HG02623 (cell line): ENCODE data around the gene ZDHHC8.
A peak's percentile ranks its signal among the peaks of the same experiment; 100 is the strongest.

Experiments
- ATAC-seq: cut with Tn5 transposase; IDR thresholded peaks from one replicate; pipeline ENCODE4 v1.9.1; 2021; ENCODE audit warnings: moderate library complexity; ENCODE audit not compliant: unreplicated experiment

ZDHHC8 gene

DNA sequence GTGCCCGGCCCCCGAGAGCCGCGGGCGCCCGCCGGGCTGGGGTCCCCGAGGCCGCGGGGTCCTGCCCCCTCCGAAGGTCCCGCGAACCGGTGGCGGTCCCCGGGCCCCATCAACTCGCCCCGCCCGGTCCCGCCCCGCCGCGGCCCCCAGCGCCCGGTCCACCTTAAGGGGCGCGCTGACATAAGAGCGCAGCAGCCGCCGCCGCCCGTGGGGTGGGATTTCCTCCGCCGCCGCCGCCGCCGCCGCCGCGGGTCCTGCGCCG lies at the start of gene ZDHHC8:
Gene ZDHHC8 (plus strand): TSS at position 208 of the 262 bp plus-strand sequence. CDS start 144 bp downstream, outside the sequence.
- ATAC-seq: peak; percentile 34

- no peak for ATAC-seq
Measured at GRCh38 chr22:20083157-20083890, 48.3 kb upstream of the ZDHHC8 start.

GRCh38 chr22:20083891-20084546 lies 47.6 kb upstream of the ZDHHC8 start:
- ATAC-seq: no peak

GRCh38 chr22:20084547-20085413 lies 46.8 kb upstream of the ZDHHC8 start:
- no peak for ATAC-seq

DNA sequence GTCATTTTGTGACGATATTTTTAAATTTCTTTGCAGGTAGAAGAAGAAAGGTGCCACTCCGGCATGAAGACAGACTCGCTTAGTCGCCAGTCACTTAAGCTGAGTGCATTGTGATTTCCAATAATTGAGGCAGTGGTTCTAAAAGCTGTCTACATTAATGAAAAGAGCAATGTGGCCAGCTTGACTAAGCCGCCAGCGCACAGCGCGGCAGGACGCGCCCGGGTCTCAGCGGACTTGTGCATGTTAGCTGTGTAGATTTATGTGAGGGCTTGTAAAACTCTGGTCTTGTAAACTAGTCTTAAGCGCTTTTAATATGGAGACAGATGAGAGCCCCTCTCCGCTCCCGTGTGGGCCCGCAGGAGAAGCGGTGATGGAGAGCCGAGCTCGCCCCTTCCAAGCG lies 46.0 kb upstream of the ZDHHC8 start:
- ATAC-seq: no peak

GRCh38 chr22:20086101-20086599 lies 45.5 kb upstream of the ZDHHC8 start:
- ATAC-seq: no peak

DNA sequence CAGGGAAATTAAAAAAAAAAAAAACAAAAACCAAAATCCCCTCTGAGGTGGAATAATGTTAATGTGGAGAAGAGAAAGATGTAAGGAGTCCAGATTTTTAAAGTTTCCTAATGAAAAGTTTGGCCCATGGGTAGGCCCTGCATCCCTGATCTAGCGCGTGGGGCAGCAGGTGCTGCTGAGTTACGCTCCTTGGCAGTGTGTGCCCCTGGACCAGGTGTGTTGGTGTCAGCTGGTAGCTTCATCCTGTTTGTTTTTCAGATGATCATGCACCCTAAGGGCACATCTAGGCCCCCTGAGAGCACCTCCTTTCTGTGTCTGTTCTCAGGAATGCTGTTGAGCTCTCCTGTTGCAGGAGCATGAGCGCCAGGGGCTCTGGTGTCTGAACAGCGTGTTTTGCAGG lies 44.8 kb upstream of the ZDHHC8 start:
- ATAC-seq: no peak

DNA sequence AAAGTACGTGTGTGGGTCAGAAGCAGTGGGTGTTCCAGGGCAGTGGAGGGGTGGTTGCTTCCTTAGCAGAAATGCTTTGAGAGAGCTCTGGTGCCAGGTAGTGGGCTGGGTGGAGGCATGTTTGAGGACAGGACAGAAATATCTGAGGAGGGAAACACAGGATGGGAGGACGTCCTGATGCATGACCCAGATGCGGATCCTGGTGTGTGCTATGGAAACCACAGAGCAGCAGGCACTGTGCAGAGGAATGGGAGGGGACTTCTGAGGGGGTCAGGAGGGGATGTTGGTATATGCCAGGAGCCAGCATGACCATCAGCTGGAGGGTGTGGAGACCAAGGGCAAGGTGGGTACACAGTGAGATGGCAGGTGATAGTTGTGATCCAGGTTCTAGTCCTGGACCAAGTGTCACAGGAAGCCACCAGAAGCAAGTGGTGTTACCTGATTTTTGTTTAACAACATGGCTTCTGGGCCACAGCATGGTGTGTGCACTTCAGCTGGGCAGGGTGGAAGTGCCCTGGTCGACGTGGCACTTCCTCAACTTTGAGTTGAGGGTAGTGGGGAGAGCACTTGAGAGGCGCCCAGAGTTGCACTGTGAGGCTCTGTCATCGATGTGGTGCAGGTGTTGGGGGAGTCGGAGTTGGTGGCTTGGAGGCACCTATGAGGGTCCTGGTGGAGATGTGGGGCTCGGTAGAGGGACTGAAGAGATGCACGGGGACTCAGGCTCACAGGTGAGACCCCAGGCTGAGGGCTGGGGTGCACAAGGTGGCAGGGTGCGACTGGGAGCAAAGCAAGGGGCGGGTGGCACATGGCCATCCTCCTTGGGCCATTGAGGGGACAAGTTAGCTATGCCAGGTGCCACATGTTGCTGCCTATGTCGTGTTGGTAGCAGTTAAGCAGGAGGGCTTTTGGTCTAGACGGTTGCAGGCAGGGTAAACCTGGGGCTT lies 44.0 kb upstream of the ZDHHC8 start:
- no peak for ATAC-seq

DNA sequence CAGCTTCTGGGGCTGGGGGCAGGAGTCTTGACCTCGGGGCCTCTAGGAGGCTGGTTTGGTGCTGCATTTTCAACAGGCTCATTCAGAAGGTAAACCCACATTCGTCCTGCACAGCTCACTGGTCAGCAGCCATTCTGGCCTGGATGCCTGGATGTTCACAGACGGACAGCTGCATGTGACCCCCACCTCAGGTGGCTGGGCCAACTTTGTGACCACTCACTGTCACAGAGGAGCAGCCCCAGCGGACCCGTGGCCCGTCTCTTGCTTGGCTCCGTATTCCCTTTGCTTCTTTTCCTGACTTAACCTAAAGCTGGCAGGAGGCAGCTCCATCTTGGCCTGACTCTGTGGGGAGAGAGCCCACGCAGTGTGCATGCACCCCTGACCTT lies 43.3 kb upstream of the ZDHHC8 start:
- ATAC-seq: no peak

- ATAC-seq: no peak
Measured at GRCh38 chr22:20089226-20089976, 42.2 kb upstream of the ZDHHC8 start.

DNA sequence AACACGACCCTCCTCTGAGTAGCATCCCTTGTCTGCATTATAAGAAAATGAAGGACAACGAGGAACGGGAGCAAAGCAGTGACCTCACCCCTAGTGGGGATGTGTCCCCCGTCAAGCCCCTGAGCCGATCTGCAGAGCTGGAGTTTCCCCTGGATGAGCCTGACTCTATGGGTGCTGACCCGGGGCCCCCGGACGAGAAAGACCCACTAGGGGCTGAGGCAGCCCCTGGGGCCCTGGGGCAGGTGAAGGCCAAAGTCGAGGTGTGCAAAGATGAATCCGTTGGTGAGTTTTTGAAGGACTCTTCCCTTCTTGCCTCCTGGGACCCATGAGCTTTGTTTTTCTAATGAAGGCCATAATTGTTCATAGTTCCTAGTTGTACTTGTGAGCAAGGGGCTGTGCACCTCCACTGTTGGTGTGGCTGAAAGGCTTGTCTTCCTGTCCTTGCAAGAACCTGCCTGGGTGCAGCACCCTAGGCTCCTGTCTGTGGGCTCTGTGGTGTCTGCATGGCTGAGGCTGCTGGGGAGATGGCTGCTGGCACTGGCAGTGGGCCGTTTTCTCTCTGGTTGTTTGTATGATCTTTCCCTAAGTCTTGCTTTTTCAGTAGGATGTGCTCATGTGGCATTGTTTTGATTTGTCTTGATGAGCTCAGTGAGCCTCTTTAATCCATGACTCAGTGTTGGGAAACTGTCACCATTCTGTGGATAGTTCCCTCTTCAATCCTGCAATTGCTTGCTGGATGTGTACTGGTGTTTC lies 41.5 kb upstream of the ZDHHC8 start:
- no peak for ATAC-seq

DNA sequence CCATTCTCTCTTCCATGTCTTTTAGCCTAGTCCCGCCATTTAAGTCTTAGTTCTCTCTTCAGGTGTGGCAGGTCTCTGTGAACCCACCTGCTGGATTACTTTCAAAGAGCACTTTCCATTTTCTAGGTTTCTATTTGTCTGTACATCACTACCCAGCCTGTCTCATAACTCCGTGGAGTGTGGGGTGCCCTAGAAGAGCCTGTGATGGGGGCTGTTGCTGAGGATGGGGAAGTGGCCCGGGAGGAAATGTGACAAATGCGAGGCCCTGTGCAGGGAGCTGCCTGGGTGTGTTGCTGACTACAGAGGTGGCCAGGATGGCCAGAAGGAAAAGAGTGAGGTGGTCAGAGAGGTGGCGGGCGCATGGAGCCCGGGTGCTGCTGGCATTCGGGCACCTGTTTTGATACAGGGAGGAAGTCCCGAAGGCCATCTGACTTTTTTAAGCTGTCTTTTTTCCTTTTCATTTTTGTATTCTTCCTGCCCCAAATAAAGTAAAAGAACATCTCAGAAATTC lies 40.8 kb upstream of the ZDHHC8 start:
- no peak for ATAC-seq

DNA sequence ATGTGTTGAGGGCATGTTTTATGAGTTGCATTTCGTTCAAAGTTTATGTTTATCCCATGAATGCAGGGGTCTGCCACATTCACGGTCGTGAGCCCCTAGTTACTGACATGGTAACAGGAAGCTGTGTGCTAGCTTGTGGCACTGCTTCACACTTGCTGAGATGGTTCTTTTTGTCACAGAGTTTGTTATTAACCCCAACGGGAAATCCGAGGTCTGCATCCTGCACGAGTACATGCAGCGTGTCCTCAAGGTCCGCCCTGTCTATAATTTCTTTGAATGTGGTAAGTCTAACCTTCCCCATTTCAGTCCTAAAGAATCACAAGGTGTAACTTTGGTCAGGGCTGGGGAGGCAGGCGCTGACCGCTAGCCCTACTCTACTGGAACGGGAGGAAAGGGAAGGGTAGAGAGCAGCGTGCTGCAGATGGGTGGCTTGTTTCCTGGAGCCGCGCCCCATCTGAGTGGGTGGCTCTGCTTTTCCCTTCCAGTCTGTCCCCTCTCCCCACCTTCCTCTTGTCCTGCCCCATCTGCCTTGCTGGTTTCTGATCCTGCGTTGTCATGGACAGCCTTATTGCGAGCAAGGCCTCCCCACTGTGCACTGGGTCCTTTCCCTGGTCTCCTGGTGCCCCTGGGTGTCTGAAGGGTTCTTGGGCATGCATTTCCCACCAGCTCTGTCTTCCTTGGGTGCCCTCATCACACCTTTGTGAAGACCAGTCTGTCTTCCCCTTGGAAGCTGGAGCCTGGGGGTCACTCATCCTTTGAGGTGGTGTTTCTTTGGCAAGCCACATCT lies 39.7 kb upstream of the ZDHHC8 start:
- ATAC-seq: no peak

- no peak for ATAC-seq
Measured at GRCh38 chr22:20092477-20092854, 39.1 kb upstream of the ZDHHC8 start.

DNA sequence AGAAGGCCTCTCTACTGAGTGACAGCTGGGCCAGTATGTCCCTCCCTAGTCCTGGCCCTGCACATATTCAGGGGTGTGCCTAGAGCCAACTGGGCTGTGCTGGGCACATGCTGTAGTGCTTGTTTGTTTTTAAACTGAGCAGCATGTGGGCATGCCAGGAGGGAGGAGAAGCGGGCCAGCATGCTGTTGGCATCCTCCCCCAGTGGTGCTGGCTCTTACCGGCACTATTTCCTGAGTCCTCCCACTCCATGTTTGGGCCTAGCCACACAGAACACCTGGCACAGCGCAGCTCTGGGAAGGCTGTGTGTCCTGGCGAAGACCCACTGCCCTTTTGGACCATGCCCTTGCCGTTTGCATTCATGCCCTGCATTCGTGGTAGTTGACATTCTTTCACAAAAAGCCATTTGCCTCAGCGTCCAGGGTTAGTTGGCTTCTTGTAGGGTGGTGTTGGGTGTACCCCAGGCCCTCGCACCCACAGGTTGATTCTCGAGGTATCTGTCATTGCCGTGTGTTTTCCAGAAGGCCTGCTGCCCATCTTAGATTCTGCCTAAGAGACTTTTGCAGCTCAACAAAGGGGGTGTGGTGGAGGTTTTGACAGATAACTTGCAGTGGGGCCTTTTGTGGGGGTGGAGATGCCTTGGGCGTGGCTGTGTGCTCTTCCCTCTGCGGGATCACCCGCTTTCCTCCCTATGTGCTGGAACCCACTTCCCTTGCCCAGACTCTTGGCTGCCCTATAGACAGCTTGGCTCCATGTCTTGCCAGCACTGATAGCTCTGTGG lies 38.0 kb upstream of the ZDHHC8 start:
- ATAC-seq: no peak

DNA sequence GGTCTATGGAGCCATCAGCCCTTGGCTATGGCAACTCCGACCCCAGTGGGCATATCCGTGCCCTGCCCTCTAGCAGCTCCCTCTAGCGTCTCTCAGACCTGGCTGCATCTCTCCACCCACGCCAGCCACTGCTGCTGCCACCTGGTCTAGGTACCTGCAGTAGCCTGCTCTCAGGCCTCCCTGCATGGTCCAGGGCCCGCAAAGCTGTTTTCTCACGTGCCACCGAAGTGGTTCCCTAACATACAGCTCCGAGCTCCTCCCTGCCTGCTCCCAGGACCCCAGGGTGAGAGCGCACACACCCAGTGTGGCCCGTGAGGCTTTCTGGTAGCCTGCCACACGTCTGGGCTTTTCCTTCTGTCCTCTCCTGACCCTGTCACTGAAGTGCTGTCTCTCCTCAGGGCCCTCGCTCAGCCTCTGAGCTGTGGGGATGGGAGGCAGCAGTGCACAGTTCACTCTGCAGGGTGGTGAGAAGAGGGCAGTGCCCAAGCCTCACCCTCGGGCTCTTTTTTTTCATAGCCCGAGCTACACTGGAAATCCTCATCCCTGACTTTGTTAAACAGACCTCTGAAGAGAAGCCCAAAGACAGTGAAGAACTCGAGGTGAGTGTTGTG lies 37.3 kb upstream of the ZDHHC8 start:
- ATAC-seq: no peak

GRCh38 chr22:20095521-20095920 lies 36.1 kb upstream of the ZDHHC8 start:
- no peak for ATAC-seq
